CD4-positive, alpha-beta T cell treated with Interleukin-15 for 1 hour (primary cell): ENCODE data around the gene SYT8.
"Not testable (repeated sequence)": the region's sequence is repeated elsewhere in the genome, so short reads cannot be mapped to it uniquely, and the experiment has no call there.

Experiments used
- DNase-seq: peaks from one replicate; pipeline ENCODE4 v3.0.0-alpha.2; 2020

Gene SYT8, protein sequence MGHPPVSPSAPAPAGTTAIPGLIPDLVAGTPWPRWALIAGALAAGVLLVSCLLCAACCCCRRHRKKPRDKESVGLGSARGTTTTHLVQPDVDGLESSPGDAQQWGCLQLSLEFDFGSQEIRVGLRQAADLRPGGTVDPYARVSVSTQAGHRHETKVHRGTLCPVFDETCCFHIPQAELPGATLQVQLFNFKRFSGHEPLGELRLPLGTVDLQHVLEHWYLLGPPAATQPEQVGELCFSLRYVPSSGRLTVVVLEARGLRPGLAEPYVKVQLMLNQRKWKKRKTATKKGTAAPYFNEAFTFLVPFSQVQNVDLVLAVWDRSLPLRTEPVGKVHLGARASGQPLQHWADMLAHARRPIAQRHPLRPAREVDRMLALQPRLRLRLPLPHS

DNA sequence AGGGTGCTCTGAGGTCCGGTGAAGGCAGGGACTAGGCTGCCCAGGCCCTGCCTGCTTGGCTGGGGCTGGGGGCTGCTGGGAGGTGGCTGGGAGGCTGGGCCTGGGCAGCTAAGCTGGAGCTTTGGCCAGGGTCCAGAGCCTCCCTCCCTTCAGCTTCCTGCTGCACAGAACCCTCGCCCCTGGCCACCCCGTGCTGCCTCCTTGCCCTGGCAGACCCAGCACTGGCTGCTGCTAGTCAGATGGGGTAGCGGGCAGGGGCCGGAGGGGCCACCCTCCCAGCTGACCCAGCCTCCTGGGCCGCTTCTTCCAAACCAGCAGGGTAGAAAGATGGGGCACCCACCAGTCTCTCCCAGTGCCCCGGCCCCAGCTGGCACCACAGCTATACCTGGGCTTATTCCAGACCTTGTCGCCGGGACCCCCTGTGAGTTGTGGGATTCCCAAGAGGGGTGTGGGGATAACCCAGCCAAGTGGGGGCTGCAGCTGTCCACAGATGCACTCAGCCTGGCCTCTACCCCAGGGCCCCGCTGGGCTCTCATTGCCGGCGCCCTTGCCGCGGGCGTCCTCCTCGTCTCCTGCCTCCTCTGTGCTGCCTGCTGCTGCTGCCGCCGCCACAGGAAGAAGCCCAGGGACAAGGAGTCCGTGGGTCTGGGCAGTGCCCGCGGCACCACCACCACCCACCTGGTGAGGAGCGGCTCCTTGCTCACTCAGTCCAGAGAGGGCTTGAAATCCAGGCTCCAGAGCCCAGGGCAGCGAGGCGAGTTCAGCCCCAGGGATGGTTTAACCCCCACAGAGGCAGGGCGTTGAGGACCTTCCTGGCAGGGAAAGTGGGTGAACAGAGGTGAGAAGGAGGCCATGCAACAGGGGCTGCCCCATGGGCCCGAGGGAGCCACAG, at the start of gene SYT8:
SYT8 (plus strand) TSS at position 212 of the 892 bp plus-strand sequence; CDS start at position 328, 116 bp downstream.
- no peak for DNase-seq

DNA sequence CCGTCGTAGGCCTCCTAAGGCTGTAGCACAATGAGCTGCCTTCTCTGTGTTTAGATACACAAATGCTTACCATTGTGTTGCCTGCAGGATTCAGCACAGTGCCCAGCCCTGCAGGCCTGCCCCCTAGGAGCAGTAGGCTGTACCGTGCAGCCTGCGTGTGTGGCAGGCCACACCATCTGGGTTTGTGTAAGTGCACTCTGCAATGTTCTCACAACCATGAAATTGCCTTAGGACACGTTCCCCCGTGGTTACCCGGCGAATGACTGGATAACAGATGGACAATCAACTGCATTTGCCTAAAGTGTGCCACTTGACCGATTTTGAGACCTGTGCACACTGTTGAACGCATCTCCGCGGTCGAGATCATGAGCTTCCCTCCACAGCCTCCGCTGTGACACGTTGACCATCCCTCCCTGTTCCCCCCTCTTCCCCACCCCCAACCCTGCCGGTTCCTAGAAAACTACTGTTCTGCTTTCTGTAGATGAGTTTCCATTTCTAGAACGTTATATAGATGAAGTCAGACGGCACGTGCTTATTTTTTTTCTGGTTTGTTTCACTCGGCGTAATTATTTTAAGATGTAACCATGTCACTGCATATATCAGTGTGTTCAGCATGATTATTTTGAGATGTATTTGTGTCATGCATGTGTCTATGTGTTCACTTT, 48.9 kb upstream of the SYT8 start:
- DNase-seq: no peak

DNA sequence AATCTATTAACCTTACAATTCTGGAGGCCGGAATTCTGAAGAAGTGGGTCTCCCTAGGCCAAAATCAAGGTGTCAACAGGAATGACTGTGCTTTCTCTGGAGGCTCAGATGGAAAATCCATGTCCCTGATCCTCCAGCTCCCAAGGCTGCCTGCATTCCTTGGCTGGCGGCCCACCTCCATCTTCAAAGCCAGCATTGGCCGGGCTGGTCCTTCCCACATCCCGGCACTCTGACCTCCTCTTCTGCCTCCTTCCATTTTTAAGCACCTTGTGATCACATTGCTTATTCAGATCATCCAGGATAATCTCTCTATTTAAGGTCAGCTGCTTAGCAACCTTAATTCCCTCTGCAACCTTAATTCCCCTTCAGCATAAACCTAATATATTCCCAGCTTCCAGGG, 48.3 kb upstream of the SYT8 start:
- DNase-seq: no peak

DNA sequence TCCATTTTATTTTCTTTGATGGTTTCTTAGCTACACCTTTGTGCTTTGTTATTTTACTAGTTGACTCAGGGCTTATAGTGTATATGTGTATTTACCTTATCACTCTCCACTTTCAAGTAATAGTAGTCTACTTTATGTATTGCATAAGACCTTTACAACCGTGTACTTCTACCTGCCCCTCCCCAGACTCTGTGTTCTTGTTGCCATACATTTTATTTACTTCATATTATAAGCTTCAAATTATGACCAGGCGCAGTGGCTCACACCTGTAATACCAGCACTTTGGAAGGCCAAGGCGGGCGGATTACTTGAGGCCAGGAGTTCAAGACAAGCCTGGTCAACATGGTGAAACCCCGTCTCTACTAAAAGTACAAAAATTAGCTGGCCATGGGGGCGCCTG, 42.9 kb upstream of the SYT8 start:
- DNase-seq: no peak

DNA sequence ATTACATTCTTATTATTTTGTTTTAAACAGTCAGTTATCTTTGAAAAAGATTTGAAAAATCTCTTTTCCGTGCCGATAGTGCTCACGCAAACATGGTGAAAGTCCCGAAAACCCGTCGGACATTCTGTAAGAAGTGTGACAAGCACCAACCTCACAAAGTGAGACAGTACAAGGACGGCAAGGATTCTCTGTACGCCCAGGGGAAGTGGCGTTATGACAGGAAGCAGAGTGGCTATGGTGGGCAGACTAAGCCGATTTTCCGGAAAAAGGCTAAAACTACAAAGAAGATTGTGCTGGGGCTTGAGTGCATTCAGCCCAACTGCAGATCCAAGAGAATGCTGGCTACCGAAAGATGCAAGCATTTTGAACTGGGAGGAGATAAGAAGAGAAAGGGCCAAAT, 42.3 kb upstream of the SYT8 start:
- DNase-seq: no peak

DNA sequence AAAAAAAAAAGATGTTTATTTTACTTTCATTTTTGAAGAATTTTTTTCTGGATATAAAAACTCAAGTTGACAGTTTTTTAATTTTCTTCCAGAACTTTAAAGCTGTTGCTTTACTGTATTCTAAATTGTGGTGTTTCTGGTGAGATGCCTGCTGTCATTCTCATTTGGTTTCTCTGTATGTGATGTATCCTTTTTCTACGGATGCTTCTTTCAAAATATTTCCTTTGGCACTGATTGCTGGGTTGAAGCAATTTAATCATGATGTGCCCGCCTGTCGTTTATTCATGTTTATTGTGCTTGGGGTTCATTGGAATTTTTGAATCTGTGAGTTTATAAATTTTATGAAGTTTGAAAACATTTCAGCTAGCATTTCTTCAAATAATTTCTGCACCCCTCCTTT, 41.7 kb upstream of the SYT8 start:
- DNase-seq: no peak

DNA sequence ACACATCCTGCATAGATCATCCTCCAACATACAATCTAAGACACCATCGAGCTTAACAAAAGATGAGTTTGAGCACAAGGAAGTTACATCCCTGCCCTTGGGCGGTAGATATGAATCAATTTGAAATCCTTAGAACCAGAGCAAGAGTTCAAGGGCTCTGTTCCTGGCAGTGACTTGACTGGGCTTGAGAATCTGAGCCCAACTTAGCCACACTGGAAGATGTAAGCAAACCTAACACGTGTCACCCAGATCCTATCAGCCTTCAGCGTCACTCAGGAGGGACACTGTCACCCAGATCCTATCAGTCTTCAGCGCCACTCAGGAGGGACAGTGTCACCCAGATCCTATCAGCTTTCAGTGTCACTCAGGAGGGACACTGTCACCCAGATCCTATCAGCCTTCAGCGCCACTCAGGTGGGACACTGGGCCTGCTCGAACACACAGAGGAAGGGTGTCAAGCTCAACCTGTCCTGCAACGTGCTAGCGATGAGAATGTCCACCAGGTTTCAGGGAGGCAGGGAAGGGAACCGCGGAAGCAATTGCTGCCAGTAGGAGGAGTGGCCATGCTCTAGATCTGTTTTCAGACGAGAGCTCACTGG, 38.3 kb upstream of the SYT8 start:
- no peak for DNase-seq

DNA sequence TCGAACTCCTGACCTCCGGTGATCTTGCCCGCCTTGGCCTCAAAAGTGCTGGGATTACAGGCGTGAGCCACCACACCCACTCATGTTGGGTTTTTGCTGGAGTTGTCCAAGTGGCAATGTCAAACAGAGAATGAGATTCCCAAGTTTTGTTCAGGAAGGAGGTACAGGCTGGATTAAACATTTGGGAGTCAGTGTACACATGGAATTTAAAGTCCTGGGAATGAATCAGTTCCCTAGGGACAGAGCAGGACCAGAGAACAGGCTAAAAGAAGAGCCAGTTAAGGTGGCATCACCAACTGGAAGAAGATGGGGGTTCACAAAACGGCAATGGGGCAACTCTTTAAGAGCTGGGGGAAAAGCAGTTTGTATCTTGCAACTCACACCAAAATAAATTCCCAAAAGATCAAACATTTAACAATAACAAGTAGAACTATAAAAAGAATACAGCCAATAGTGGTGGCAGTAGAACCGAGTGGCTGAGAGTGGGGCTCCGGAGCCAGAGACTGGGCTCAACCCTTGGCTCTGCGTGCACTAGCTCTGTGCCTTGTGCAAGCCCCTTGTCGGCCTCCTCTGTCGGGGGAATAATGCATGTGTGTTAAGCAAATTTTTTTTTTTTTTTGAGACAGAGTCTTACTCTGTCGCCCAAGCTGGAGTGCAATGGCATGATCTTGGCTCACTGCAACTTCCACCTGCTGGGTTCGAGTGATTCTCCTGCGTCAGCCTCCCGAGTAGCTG, 37.2 kb upstream of the SYT8 start:
- no peak for DNase-seq

DNA sequence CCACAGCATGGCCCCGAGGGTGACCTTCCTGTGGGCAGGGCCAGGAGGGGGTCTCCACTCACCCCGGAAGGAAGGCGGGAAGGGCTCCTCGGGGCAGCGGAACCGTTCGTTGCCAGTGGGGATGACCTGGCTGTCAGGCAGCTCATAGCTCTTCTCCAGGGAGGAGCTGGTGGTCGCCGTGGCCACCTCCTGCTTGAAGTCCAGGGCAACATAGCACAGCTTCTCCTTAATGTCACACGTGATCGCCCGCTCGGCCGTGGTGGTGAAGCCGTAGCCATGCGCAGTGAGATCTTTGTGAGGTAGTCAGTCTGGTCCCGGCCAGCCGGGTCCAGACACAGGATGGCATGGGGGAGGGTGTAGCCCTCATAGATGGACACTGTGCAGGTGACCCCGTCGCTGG, 31.5 kb upstream of the SYT8 start:
- no peak for DNase-seq

DNA sequence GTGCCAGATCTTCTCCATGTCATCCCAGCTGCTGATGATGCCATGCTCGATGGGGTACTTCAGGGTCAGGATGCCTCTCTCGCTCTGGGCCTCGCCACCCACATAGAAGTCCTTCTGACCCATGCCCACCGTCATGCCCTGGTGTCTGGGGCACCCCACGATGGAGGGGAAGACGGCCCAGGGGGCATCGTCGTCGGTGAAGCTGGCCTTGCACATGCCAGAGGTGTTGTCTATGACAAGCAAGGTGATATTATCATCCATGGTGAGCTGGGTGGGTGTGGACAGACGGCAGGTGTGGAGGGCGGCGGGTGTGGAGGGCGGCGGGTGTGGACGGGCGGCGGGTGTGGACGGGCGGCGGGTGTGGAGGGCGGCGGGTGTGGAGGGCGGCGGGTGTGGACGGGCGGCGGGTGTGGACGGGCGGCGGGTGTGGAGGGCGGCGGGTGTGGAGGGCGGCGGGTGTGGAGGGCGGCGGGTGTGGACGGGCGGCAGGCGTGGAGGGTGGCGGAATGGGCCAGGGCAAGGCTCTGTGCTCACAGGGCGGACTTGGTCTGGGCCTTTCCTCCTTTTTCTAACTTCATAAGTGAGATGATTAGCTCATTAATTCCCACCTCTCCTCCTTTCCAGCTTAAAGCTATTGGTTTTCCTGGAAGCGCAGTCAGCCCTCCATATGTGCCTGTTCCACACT, 30.8 kb upstream of the SYT8 start:
- DNase-seq: not testable (repeated sequence)

DNA sequence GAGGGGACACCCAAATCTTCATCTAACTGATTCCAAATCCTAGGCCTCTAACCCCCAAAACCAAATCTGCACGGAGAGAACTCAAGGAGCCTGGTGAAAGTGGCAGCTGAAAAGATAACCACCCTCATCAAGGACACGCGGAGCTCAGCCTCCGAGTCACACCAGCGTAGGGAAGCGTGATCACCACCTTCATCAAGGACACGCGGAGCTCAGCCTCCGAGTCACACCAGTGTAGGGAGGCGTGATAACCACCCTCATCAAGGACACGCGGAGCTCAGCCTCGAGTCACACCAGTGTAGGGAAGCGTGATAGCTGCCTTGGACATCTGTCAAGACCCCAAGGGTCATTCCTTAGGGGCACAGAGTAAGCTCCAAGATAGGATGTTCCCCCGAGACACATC, 29.3 kb upstream of the SYT8 start:
- no peak for DNase-seq

DNA sequence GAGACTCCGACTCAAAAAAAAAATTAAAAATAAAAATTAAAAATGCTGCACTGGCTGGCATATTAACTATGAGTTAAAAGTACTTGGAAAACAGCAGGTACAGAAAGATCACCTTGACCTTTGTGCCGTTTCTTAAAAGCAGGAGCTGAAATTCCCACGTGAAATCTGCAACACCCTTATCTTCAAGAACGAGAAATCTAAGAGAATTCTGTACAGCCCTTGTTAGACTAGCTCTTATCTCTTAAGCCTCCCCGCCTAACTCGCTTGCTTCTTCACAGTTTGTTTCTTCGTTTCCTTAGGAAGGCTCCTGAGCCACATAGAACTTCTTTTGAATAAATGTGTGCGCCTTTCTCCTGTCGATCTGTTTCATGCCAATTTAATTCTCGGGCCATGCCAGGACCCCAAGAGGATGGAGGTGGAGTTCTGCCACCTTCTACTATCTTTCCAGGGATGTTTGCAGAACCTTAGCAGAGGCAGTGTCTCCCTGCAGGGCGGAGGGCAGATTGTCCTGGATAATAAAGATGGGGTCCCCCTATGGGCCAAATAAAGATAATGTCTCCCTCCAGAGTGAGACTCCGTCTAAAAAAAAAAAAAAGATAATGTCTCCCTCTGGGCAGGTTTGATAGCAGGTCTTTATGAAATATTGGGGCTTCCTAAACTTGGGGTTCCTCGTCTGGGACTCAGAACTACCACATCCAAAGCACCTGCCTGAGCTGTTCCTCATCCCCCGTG, 27.4 kb upstream of the SYT8 start:
- no peak for DNase-seq

DNA sequence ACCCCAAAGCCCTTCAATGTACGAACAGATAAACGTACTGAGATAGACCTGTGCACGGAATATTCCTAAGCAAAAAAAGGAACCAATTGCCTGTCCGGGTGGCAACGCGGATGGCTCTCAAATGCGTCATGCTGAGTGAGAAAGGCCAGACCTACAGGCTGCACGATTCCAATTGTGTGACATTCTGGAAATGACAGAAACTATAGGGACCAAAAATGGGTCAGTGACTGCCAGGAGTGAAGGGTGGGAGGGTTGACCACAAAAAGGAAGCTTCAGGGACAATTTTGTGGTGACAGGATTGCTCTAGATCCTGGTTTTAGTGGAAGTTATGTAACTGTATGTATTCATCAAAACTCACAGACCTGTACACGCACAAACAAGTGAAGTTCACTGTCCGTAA, 24.0 kb upstream of the SYT8 start:
- peak; percentile 32 for DNase-seq

DNA sequence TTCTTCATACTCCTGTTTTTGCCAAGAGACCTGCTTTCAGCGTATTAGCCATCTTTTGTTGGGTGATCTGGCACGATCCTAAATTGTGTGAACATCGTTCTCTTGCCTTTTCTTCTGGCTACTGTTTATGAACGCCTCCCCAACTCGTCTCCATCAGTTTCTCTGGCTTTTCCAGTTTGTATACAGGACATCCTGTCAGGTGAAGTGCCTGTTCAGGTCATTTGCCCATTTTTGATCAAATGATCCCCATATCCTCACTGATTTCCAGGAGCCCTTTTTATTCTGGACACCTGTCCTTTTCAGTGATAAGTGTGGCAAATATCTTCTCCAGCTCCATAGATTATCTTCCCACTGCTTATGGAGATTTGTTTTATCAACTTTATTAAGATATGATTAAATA, 22.5 kb upstream of the SYT8 start:
- DNase-seq: no peak

DNA sequence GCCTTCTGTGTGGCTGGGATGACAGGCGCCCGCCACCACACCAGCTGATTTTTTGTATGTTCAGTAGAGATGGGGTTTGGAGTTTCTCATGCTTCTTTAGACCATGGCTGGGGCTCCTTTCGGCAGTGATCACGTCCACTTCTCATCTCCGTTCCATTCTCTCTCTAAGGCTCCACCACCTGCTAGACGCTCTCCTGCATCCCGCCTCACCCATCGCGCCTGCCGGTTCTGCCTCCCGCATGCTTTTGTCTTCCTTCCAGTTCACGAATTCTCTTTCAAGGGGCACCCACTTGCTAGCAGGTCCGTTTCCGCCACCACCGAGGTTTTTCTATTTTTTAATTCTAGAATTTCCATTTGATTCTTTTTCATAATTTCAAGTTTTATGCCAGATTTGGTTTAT, 22.0 kb upstream of the SYT8 start:
- no peak for DNase-seq

DNA sequence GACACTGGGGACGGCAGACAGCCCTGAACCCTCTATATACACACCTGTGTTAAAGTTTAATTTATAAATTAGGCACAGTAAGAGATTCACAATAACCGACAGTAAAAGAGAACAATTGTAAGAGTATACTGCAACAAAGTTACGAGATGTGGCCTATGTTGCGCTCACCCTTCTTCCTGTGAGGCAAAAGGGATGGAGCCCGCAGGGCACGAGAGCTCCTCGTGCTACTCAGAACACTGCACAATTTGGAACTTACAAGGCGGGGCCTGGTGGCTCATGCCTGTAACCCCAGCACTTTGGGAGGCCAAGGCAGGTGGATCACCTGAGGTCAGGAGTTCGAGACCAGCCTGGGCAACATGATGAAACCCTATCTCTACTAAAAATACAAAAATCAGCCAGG, 21.4 kb upstream of the SYT8 start:
- DNase-seq: not testable (repeated sequence)

DNA sequence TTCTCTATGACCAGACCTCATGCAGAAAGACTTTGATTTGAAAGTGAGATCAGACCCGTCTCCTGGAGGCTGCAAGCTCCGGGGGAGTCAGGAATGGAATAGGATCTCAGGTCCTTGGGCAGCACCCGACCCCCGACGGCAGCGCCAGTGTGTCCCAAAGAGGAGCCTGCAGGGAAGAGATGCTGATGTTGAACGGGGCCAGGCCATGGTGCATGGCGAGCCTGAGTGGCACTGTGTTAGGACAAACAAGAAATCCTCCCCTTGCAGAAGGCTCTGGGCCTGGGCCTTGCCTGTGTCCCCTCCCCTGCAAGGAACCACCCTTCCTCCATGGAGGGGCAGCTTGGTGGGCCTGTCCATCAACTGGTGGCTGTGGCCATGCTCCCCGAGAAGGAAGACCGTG, 20.1 kb upstream of the SYT8 start:
- DNase-seq: no peak

DNA sequence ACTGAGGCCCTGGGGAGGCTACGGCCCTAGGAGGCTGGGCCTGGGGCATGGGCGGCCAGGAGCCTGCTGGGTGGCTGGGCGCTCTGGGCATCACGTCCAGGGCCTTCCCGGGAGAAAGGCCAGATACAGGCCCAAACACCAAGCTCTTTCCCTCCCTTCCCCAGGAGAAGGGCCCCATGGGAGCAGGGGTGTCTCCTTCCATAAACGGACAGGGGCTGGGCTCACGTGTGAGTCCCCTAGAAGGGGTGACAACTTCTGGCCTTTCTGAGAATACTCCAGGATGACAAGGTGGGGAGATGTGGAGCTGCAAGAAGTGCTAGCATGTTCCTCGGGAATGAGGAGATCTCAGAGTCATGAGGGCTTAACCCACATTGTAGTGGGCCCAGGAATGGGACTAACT, 19.5 kb upstream of the SYT8 start:
- no peak for DNase-seq

DNA sequence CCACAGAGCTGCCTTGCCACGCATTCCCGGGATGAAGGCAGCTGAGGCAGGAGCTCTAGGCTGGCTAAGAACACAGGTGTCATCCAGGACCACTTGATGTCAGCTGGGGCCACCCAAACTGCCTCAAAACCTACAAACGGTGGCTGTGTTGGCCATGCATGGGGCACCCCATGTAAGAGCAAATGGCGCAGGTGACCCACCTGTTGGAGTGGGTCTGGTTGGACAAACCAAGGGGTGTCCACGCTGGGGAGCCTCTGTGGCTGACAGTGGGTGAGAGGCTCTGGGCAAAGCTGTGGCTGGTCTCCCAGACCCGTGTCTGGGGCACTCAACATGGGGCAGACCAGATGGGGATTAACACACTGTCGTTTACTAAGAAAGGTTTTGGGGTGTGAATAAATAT, 19.0 kb upstream of the SYT8 start:
- no peak for DNase-seq

DNA sequence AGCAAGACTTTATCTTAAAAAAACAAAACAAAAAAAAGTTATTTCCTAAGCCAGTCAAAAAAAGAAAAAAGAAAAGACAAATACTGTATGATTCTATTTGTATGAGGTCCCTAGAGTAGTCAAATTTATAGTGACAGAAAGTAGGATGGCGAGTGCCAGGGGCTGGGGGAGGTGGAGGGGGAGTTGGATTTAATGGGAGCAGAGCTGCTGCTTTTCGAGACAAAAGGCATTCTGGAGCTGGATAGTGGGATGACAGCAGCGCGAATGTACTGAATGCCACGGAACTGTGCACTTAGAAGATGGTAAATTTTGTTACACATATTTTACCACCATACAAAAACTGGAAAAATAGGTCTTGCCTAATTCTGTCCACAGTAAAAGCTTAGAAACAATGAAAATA, 17.8 kb upstream of the SYT8 start:
- DNase-seq: no peak

DNA sequence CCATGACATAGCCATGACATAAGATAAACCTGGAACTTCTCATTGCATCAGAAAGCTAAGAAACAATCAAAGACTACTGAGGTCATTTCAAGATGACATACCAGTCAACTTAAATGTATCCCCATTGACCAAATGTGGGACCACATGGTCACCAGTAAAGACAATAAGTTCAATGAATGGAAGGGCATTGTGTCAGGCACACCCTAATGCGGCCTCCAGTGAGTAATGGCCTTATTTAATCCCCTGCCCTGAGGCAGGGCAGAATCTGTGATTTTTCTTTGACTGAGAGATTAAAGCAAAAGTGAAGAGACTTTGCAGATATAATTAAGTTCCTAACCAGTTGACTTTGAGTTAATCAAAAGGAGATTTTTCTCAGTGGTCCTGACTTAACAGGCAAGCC, 17.3 kb upstream of the SYT8 start:
- no peak for DNase-seq
